HG02840 (cell line): ENCODE data around the gene DYRK1A.

Experiments used
- ATAC-seq: cut with Tn5 transposase; IDR thresholded peaks from one replicate; pipeline ENCODE4 v1.9.1; 2021; ENCODE audit warnings: mild to moderate bottlenecking, moderate library complexity, moderate number of reproducible peaks; ENCODE audit not compliant: unreplicated experiment, low FRiP score

The DYRK1A gene

GRCh38 chr21:37561941-37562919 is 195.7 kb downstream of the DYRK1A start:
- ATAC-seq: no peak

GRCh38 chr21:37562920-37563640 is 196.5 kb downstream of the DYRK1A start:
- peak; percentile 6 for ATAC-seq

GRCh38 chr21:37563641-37564340 is 197.2 kb downstream of the DYRK1A start:
- ATAC-seq: peak; percentile 85

- peak; percentile 31 for ATAC-seq
Observed at GRCh38 chr21:37564341-37564923, 197.9 kb downstream of the DYRK1A start.

GRCh38 chr21:37564924-37565529 is 198.5 kb downstream of the DYRK1A start:
- ATAC-seq: no peak

GRCh38 chr21:37565530-37566223 is 199.1 kb downstream of the DYRK1A start:
- ATAC-seq: no peak

GRCh38 chr21:37566790-37567615 is 200.4 kb downstream of the DYRK1A start:
- no peak for ATAC-seq

- no peak for ATAC-seq
Observed at GRCh38 chr21:37568415-37568814, 201.8 kb downstream of the DYRK1A start.

- no peak for ATAC-seq
Observed at GRCh38 chr21:37568916-37569315, 202.3 kb downstream of the DYRK1A start.

- no peak for ATAC-seq
Observed at GRCh38 chr21:37571442-37571841, 204.9 kb downstream of the DYRK1A start.

GRCh38 chr21:37574316-37574715 is 207.7 kb downstream of the DYRK1A start:
- ATAC-seq: no peak

- ATAC-seq: no peak
Observed at GRCh38 chr21:37574751-37575150, 208.2 kb downstream of the DYRK1A start.

GRCh38 chr21:37575580-37575979 is 209.0 kb downstream of the DYRK1A start:
- no peak for ATAC-seq
